ENCODE results near the gene CDHR1.

DNA sequence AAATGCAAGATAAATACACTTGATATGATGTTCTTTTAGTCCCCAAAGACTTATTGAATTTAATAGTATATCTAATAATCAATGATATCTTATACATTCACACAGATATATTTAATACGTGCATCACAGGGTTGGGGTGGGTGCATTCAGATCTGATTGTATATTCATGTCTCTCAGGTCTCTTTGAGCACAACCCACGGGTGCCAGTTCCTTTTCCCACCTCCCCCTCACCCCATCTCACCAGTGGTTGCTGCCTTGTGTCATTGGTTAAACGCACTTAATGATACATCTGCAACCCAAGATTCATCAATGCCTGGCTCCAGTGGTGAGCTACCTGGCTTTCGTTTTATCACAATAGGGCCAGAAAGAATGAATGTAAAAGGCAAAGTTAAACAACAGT, 40.8 kb downstream of the CDHR1 start:
- TF ChIP-seq CTCF (conservative IDR thresholded peaks at IDR 0.05 in 1 of 2, IDR thresholded peaks at IDR 0.05 in 1 of 2; ENCODE audit: low read depth in 1 of 2, low read length in 2 of 2) (no peak), EZH2 (IDR thresholded peaks at IDR 0.05; ENCODE audit: low read length, missing control alignments) (no peak)
